ENCODE measurements around the gene PLSCR1.

DNA sequence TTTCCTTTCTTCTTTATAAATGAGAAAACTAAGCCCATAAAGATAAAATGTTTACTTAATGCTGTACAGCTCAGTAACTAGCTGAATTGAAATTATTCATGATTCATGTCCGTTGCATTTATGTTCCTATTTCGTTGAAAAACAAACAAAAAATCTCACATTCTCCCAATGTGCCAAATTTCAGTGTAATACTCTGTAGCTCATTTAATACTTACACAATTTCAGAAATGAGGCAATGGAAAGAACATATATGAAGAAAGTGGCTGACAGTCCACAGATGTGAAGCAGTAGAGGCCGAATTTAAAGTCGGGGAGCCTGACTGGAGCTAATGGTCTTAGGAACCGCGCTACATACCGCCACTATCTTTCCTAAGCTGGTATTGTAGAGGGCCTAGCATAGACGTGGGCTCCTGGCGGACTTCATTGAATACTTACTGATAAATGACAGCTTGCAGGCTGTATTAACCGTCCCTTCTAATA lies 75.7 kb downstream of the PLSCR1 start:
- TF ChIP-seq OSR1 (CRISPR knock-in tag; IDR thresholded peaks at IDR 0.05) (no peak), ISL1 (CRISPR knock-in tag; IDR thresholded peaks at IDR 0.05) (no peak), ARNTL (CRISPR knock-in tag; IDR thresholded peaks at IDR 0.05; ENCODE audit: borderline replicate concordance, low read depth) (no peak), ZNF565 (CRISPR knock-in tag; conservative IDR thresholded peaks at IDR 0.05; ENCODE audit: low read depth) (no peak)
